HG02588 (cell line): ENCODE data around the gene PBX1.

Experiments used
- ATAC-seq: cut with Tn5 transposase; IDR thresholded peaks from one replicate; pipeline ENCODE4 v1.9.1; 2021; ENCODE audit warnings: mild to moderate bottlenecking, moderate library complexity; ENCODE audit not compliant: unreplicated experiment

Gene PBX1

DNA sequence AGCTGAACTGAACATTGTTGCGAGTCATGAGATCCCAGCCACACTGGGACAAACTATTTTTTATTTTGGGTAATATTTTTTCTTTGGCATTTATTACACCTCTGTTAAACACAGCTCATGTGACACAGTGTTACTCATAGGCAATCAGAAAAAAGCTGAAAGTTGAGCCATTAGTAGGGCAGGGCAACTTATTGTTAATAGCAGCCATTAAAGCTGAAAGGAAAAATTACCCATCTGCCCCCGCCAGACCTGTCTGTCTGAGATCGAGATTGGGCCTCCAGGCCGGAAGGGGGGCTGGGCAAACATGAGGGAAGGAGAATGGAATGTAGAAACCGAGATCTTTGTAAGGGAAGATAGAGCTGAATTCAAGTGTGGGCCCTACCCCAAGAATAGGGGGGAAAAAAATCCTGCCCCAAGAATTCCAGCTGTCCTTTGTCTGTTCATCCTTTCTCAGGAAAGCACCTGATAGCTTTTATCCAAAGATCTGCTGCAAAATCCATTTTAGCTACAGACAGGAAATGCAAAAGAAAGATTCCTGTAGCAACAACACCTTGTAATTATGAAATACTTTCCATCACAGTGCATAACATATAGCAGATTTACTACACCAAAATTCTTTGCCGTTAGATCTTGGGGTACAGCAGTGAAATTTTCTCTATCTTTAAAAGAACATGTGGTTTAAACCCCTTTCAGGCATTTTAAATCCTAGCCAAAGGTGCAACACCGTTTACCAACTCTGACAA, 212.8 kb downstream of the PBX1 start:
- ATAC-seq, result no peak

DNA sequence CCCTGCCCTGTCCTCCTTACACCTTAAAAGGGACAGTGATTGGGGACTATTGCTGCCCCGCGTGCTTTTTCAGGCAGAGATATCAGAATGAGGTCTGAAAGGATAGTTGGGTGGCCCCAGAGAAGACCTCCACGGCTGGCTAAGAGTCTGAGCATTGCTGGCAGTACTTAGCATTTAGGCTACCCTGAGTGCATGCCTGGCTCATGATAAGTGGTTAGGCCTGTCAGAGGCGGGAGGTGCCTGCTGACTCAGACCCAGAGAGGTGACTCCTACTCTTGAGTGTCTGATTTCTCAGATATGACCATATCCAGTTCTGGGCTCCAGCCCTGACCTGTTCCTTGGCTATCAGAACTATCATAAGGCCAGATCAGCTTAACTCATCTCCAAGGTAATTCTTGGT, 213.7 kb downstream of the PBX1 start:
- peak; percentile 94 for ATAC-seq

DNA sequence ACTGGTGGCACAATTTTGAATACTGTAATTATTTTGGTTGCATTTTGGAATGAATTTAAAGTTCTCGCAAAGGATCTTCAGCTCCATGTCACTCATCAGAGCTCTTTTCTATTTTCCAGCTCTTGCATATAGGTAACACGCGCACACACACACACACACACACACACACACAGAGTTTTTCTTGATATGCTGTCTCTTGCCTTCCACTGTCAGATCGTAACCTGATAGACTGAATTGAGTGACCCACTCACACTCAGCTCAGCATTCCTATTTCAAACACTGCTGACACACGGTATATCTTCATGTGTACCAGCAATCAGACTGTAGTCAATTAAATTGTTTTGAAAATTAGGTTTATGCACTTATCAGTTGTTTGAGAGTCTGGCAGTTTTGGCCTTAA, 214.1 kb downstream of the PBX1 start:
- ATAC-seq, result no peak

DNA sequence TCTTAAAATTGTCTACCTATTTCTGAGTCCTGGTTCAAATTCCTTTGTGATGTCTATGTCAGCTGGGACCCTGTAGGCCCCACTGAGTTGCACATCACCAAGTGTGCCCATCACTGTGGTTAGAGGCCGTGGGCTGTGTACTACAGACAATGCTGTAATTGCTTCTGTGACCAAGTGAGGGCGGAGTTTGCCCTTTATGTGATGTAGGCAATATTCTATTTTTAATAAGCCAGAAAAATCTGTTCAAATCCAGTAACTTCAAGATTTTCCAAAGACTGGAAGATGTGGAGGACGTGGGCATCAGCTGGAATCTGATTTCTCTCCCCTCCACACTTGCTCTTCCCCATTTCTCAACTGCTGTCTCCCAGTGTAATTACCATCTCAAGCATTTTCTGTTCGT, 215.4 kb downstream of the PBX1 start:
- ATAC-seq, result no peak

DNA sequence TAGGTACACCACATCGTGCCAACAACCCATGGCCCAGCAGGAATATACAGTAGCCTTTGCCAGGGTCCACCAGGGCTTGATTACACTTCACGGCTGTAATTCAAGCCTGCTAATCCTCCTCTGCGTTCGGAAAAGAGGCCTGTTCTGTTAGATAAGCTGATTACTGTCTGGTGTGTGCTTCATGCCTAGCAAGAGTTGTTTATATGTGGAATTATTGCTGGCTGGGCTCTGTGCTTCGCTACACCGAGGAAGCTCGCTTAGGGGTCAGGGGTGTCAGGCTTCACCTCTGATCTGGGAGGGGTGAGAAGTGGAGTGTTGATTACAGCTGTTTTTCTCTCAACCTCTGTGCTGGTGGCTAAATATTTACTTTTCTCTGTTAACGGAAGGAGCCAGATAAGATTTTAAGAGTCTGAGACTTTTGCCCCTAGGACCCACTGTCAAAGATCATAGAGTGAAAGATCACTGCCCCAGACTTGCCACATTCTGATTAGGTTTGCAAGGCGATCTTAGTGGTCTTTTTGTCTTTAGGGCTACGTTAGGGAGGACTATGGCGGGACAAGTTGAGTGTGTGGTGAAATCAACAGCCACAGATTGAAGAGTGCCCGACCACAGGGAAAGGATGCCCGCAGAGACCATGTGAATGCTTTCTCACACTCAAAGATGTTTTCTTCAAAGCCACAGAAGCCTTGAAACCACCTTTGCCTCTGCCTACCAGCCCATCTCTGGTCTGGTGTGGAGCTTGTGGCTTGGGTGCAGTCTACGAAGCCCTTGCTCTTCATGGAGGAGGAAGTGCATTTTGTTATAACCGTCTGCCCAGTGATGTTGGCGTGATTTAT, 216.1 kb downstream of the PBX1 start:
- ATAC-seq, result no peak

DNA sequence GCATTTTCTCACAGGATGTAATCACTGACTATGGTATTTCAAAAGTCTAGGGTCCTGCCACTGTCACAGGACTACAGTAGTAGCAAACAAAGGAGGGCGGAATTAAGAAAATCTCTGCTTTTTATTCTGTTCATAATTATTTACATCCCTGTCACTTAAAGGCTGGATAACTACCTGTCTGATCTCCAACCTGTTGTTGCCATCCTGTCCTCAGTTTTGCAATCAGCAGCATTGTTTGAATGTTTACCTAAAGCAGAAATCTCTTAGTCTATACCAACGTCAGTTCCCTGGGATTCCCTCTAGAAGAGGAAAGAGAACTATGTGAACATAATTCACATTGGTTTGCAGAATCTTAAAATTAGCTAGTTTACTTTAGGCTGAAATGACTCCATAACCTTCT, 218.5 kb downstream of the PBX1 start:
- ATAC-seq, result no peak

DNA sequence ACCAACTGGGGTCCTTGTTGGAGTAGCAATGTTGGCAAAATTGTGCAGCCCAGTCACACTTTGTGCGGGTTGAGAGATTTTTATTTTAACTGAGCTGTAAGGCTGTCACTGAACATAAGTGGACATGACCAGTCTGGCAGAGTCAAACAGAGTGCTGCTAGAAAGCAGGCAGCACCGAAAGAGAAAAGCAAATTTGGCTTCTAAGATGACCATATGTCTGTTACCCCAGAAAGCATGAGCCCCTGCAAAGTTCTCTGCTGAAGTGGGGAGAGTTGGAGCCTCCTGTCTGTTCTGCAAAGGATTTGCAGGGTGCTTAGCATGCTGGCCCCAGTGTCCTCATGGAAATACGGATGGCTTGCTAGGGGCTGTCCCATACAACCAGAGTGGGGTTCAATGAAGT, 220.4 kb downstream of the PBX1 start:
- ATAC-seq, result no peak

DNA sequence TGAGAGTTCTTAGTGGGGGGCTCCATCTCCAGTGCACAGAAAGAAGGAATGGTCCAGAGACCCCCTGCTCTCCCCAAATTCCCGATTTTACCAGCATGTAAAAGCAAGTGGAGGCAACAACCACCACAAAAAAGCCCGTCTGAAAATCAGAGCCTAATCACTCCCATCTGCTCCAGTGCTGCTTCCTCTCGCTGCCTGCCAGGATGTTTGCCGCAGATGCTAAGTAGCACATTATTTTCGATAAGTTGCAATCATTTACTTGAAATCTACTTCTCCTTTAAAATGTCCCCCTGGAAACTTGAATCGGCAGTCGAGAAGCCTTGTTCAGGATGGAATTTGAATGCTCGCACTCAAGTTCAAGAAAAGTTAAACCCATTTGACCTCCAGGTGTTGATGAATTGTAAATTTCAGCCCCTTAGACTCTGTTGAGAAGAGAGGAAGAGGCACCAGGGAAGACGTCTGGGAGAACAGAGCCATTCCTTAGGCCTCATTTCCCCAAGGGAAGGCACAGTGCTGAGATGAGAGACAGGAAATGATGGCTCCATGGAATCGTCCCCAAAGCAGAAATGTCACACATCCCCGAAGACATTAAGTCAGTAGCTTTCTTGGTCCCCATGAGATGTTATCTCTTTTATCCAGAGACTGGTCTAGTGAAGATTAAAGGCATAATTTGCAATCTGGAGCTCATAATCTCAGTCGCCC, 221.3 kb downstream of the PBX1 start:
- no peak for ATAC-seq

DNA sequence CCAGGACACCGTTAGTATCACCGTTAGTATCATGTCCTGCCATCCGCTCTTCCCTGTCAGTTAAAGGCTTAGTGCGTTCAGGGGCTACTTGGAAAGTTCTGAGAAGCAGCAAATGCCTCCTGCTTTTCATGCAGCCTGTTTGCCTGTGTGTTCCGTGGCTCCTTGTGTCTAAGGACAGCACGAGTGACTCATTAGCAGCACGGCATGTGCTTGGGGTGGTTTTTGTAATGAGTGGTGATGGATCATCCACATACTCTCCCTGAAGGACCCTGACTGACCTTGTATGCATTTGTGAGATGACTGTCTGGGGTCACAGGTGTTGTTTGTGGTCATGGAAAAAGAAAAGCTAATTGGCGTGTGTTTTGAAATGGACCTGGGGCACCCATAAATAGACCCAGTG, 221.9 kb downstream of the PBX1 start:
- no peak for ATAC-seq

DNA sequence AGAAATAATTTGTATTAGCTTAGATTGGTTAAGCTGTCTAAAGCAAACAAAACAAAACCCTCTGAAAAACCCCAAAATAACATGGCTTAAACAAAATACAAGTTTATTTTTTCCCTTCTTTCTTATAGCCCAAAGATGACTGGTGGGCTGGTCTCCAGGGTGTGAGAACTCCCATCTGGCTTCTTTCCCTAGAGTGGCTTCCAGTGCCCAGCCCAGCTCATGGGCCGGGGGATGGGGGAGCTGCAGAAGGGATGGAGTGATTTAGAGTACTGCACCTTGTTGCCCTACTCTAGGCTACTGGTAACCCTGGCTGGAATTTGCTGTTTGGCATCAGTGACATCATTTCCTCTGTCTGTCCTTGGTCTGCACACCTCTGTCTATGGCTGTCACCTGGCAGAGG, 223.0 kb downstream of the PBX1 start:
- no peak for ATAC-seq

DNA sequence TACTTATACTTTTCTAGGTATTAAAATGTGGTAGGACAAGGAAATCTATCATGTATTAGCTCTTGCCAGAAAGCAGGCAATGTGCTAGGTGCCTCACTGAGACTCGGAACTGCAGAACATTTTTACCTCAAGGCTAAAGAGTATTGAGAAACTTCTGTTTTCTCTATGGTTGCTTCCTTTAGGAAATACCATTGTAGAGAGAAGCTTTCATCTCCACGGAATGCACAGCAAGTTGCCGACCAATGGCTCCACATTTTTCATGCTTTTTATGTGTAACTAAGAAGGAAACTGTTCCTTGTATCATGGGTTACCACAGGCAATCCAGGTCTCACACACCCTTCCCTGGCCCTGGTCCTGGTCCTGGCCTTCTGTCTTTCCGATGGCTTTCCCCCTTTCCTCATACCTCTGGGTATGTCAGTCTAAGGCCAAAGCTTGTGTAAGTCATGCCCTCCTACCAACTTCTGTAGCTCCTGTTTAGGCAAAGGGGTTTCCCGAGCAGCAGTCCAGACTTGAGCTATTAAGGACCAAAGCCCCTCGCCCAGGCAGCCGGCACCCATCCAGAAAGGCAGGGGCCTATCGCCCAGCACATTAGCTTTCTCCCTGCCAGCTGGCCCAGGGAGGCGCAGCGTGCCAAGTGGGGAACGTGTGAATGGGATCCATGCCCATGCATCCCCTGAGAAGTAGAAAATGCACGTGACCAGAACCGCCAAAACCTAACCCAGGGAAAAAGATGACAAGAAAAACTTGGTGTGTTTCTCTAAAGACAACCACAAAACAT, 225.0 kb downstream of the PBX1 start:
- no peak for ATAC-seq

DNA sequence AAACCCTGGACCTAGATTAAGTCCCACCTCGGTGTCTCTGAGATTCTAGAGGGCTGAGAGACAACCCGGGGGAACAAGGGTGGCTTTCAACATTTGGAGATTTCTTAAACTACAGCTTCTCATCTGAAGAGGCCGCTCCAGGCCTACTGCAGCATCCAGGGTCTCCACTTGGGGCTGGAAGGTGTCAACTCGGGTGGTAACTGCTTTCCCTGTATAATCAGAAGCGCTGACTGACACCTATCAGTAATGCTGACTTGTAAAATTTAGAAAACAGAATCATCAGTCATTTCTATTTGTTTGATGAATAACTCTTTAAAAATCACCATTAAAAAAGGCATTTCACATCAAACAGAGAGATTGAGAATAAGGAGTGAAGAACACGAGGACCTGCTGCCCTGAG, 226.0 kb downstream of the PBX1 start:
- ATAC-seq, result no peak

DNA sequence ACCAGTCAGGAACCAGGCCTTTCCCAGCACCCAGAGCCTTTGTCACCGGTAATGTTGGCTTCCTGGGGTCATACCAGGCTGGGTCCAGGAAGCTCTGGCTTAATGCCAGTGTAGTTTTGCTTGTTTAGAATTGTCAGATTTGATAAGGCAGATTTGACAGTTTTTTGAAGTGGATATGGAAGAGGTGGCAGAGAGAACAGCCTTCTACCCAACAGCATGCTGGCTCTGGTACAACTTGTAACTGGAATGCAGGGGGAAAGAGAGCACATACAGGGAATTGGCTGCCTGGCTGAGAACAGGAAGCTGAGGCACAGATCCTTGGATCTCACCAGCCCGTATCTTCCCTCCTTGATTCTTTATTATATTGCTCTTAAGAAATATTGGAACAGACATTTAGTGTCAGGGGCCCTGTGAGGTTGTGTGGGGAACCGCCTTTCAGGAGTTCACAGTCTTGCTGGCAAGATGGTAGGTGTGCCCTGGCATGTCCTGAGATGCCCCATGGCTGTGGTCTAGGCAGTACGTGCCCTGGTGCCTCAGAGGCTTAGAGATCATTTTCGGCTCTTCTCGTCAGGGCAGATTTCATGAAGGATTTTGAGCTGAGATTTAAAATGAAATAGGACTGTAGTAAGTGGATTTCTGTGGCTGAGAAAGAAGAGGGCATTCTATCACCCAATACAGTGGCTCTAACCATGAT, 227.0 kb downstream of the PBX1 start:
- ATAC-seq, result no peak

DNA sequence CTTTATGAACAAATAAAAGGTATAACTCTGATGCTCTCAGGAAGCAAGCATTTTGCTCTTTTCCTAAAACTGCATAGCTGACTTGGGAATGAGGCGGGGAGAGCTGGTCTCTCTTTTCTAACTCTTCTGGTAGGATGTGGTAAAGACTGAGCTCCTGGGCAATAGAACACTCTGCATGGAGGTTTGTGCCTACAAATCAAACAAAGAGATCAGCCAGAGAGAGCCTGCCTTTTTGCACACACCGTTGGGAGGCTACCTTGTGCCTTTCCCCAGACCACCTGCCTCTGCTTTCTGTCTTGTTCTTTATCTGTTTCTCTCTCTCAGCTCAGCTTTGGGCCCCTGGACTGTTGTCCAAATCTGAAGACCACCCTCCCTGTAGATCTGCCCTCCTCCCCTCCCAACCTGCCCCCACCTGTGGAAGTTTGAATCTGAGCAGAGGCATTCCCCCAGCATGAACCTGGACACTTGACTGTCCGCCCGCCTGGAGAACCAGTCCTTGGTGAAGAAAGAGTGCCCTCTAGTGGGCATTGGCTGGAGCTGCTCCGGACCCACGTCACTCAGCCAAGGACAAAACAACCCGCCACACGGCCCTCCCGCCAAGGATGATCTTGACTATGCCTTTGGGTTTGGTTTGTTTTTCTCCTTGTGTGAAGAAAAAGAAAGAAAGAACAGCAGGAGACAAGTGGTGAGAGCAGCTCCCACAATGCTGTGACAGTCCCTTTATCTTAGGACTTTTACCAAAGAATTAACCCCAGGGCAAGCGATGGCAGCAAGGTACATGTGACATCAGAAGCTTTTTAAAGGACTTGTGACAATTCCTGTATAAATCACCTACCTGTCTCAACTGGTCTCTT, 228.2 kb downstream of the PBX1 start:
- peak; percentile 90 for ATAC-seq

DNA sequence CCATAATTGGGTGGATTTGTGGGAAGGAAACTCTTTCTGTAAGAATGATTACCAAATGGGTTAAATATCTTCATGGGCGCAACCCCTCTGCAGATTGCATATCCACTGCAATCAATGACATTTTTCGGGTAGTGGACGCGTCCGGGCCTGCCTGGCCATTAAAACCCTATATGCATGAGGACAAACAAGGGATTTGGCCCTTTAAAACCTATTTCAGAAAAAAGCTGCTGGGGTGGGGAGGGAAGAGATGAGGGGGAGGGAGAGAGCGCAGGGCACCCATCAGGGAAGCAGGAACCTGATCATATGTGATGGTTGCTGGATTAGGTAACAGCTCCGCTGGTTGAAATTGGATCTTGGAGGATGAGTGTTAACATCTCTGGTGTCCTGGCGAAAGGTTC, 228.8 kb downstream of the PBX1 start:
- no peak for ATAC-seq

DNA sequence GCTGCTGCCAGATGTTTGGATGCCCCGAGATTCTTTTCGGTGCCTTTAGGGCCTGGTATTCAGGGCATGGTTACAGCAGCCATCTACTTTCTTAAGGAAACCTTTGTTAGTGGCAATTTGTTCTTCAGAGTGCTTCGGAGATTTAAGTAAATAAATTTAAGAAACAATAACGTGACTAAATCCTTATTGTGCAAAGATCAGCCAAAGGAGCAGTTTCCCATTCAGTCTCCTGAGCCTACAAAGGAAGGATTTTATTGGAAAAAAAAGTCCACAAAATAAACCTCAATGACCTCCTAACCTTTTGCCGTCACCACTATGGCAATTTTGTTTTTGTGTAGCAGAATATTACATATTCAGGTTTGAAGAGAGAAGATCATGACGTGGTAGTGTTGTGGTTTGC, 231.1 kb downstream of the PBX1 start:
- no peak for ATAC-seq

DNA sequence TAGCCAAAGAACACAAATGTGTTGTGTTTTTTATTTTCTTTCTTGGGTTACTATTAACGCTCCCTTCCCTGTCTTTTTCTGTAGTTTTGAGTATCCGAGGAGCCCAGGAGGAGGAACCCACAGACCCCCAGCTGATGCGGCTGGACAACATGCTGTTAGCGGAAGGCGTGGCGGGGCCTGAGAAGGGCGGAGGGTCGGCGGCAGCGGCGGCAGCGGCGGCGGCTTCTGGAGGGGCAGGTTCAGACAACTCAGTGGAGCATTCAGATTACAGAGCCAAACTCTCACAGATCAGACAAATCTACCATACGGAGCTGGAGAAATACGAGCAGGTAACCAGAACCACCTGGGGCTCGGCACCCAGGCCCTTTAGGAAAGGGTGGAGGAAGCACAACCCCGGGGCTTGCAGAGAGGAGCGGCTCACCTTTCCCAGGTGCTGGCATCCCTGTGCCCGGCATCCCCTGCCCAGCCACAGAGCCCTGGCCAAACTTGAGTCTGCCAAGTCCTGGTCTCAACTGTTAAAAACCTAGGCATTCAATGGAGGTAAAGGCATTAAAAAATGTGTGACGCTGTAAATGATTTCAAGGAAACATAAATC, 233.5 kb downstream of the PBX1 start:
- ATAC-seq, result no peak

DNA sequence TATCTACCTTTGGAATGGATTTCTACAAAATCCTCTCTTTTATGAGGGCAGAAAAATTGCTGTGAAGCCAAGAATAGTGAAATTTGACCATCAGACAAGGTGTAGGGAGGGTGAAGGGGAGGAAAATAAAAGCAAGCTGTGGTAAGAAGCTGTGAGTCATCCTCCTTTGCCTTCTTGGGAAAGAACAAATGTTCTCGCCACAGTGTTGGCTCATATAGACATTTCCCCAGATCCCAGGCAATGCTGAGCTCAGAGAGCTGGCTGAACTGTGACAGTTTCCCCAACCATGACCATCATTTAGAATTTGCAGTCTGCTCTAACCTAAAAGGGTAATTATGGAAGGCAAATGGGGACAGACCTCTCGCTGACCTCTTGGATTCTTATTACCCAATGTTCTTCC, 235.4 kb downstream of the PBX1 start:
- ATAC-seq, result no peak

DNA sequence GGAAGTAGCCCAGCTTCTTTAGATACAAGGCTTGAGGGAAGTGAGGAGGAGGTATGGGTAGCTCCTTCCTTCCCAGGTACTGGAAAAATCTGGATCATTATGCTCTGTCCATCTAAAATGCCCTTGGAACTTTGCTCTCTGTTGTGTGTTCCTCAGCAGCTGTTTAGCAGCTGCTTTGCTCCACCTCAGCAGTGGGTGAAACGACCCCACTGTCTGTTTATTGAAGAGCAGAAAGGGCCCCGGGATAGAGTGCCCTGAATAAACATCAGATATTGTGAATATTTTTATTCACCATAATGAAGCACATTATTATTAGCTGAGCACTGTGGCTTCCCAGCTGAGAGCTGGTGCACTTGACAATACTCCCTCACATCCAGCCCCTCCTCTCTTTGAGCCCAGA, 237.9 kb downstream of the PBX1 start:
- ATAC-seq, result no peak
